NT2/D1 (cell line): ENCODE measurements around the gene DUS1L.

Experiments used
- SUZ12 ChIP-seq: IDR thresholded peaks from 2 replicates; pipeline ENCODE4 v1.6.1; 2011; ENCODE audit not compliant: insufficient read length, insufficient read depth; ENCODE audit errors: extremely low read depth
- YY1 ChIP-seq: IDR thresholded peaks from 2 replicates; pipeline ENCODE4 v1.6.1; 2011; ENCODE audit not compliant: insufficient read length, insufficient read depth
- ZNF274 ChIP-seq: IDR thresholded peaks from 2 replicates; pipeline ENCODE4 v1.6.1; 2011; ENCODE audit warnings: mild to moderate bottlenecking, low read depth, low read length

- no peak for TF ChIP-seq SUZ12
- TF ChIP-seq YY1 = no peak
- TF ChIP-seq ZNF274 = no peak
These were observed 18.1 kb upstream of the DUS1L start for GRCh38 chr17:82083533-82084359.
